Activated CD8-positive, alpha-beta memory T cell treated with anti-CD3 and anti-CD28 coated beads for 48 hours (primary cell): ENCODE measurements around the gene ZNF705A.
"Not testable (repeated sequence)": the region's sequence is repeated elsewhere in the genome, so short reads cannot be mapped to it uniquely, and the experiment has no call there.

Experiments used
- DNase-seq, 3 experiments: peaks; one replicate each; pipeline ENCODE4 v3.0.0-alpha.2; 2020; ENCODE audit warnings: low read depth in 2 of 3, low spot score in 2 of 3

Gene ZNF705A

DNA sequence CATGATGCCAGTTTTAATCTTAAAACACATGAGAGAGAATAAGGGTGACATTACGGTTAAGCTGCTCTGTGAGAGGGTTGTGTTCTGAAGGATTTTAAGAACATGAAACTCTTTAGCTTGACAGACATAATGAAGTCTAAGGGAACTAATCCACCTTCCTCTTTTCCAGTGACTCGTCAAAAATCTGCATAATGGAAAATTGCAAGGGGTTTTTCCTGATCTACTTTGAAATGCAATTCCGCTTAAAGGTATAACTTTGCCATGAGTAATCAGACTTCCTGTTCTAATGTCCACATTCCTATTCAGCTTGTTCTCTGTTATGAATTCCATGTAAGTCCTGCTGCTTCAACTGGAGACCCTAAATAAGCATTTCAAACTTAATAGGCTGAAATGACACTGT lies at the start of gene ZNF705A:
Gene ZNF705A, plus strand, starts transcription at position 171 of the 400 bp plus-strand sequence. CDS start 15,611 bp downstream, outside the sequence.
- DNase-seq: no peak

DNA sequence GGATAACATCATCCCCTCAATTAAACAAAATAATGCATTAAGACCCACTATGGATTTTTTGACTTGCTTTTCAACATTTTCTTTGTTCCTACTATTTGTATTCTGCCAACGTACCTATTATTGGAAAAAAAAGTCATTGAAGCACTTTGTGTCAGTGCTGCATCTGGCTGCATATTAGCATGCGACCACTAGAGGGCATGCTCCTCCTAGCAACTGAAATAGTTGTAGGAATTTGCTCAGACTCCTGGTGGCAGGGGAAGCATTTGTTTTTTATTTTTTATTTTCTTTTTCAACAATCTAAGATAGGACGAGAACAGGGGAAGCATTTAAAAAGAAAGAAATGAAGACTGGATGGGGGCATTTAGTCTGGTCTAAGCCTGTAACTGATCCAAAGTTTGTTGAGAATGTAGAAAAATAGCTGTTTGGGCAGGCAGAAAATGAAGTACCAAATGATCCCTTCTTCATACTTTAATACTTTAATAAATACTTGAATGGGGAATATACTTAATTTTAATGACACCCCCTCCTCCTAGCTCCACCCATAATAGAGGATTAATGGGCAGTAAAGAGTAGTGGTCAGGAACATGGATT lies 47.9 kb upstream of the ZNF705A start:
- peak; percentile 37 to 55 (median 46) for DNase-seq

DNA sequence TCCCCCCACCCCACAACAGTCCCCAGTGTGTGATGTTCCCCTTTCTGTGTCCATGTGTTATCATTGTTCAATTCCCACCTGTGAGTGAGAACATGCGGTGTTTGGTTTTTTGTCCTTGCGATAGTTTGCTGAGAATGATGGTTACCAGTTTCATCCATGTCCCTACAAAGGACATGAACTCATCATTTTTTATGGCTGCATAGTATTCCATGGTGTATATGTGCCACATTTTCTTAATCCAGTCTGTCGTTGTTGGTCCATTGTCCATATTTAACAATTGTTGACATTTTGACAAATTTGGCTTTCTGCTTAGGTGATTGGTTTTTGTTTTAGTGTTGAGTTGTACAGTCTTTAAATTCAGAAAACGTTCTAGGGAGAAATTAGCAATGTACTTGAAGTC lies 43.7 kb upstream of the ZNF705A start:
- not testable (repeated sequence) for DNase-seq

DNA sequence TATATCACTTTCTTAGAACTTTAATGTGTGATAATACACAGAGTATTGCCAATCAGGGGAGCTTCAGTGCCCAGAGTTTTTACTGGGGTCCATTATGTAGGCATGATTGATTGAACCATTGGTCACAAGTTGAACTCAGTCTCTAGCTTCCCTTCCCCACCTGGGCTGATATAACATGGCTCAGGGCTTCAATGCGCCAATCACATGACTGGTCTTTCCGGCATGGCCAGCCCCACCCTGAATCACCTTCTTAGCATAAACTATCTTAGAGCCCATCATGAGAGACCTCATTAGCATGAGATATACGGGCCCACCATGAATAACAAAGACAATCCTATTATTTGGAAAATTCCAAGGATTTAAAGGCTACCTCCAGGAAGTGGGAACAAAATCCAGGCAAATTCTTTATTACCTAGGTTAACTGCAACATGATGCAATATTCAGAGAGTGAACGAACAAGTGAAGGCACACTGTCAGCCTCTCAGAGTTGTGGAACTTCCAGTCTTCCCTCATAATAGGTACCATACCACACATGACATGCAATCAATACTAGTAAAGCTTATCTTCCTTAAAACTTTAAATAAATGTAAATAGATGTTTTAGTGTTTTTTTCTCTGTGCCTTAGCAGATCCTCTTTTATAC lies 36.6 kb upstream of the ZNF705A start:
- no peak for DNase-seq

DNA sequence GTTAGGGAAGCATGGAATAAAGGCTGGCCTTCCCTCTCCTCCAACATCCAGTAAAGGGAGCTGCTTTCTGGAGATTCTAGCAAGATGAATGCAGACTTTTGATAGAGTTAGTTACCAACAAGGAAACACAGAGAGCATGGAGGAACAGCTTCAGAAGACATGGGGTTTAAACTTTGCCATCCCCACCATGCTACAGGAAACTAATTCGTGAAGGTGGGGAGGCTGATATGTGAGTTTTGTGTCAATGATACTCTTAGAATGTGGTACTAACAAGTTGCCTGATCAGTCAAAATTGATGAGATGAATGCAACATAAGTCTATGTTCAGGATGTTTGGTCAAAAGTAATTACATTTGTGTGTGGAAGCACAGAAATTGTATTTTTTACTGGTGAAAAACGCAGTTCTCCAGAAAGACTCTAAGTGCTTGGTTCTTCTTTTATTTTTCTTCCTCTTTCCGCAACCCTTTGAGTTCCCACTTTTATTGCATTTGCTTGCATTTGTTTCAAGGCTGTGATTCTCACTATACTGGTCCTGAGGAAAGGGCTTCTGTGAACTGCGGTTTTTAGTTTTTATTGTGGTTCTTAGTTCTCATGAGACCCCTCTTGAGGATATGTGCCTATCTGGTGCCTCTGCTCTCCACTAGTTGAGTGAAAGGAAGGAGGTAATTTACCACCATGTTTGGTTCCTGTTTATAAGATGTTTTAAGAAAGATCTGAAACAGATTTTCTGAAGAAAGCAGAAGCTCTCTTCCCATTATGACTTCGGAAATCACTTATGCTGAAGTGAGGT lies 33.5 kb upstream of the ZNF705A start, which contains the start of gene CLEC4A:
Gene CLEC4A, plus strand, starts transcription at position 494 of the 789 bp plus-strand sequence. Its CDS starts 262 bp downstream, at position 756.
- no peak for DNase-seq

DNA sequence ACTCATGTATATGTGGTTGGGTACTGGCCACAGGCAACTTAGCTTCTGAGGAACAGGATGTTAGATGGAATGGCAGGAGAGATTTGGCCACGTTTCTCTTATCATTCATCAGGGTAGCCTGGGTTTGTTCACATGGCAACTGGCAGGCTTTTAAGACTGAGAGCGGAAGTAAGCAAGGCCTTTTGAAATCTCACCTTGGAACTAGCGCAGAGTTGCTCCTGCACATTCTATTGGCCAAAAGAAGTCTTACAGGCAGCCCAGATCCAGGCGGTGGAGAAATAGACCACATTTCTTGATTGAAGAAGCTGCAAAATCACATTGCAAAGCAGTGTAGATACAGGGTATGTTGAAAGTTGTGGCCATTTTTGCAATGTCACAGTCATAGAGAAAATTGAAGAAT lies 29.7 kb upstream of the ZNF705A start:
- DNase-seq: no peak

DNA sequence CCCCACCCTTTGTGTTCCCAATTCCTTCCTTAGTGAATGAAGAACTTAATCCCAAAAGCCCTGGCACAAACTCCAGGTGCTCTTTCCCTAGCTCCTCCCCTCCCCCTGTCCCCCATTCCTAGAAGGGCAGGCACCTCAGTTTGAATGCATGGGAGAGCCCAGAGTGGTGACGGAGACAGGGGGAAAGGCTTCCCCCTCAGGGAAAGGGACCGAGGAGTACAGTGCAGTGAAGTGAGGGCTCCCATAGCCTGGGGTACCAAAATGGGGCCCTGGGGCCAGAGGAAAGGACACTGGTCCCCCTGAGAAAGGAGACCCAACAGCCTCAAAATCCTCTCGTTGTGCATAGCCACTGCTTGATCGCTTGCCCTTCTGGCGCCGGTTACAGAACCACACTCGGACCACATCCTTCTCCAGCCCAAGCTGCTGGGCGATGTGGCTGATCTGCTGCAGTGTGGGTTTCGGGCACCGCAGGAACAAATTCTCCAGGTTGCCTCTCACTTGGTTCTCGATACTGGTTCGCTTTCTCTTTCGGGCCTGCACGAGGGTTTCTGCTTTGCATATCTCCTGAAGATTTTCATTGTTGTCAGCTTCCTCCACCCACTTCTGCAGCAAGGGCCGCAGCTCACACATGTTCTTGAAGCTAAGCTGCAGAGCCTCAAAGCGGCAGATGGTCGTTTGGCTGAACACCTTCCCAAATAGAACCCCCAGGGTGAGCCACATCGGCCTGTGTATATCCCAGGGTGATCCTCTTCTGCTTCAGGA lies 23.0 kb upstream of the ZNF705A start:
- not testable (repeated sequence) for DNase-seq

DNA sequence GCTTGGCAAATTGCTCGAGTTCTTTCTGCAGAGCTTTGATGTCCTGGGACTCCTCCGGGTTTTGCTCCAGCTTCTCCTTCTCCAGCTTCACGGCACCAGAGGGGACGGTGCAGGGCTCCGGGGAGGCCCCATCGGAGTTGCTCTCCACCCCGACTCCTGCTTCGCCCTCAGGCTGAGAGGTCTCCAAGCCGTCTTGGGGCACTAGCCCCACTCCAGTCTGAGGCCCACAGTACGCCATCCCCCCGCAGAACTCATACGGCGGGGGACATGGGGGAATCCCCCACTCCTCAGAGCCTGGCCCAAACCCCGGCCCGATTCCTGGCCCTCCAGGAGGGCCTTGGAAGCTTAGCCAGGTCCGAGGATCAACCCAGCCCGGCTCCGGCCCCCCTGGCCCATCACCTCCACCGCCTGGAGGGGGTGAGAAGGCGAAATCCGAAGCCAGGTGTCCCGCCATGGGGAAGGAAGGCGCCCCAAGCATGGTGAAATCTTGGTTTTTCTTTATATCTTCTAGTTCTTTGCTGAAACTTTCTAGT lies 22.4 kb upstream of the ZNF705A start:
- DNase-seq: not testable (repeated sequence)

DNA sequence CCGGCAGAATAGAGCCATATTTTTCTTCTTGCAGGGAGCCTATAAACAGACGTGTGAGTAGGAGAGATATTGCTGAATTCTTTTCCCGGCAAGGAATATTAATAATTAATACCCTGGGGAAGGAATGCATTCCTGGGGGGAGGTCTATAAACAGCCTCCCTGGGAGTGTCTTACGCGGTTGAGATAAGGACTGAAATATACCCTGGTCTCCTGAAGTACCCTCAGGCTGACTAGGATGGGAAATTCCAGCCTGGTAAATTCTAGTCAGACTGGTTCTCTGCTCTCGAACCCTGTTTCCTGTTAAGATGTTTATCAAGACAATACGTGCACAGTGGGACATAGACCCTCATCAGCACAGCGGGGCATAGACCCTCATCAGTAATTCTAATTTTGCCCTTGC lies 15.2 kb upstream of the ZNF705A start:
- DNase-seq: not testable (repeated sequence)

DNA sequence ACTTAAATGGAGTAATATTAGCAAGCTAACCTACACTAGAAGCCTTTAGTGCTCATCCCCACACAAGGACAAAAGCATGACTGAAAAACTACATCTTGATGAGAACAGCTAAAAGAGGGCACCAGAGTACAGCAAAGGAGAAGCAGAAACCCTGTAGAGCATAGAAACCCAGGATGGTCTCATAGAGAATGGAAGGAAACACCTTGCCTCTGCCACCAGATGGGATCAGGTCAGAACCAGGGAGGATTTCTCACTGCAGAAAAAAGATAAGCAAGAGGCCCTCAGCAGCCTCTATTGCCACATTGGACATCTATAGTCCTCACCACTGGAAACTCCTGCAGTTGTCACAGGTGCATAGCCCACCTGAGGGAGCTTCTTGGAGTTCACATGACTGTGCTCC lies 13.6 kb upstream of the ZNF705A start:
- DNase-seq: no peak

DNA sequence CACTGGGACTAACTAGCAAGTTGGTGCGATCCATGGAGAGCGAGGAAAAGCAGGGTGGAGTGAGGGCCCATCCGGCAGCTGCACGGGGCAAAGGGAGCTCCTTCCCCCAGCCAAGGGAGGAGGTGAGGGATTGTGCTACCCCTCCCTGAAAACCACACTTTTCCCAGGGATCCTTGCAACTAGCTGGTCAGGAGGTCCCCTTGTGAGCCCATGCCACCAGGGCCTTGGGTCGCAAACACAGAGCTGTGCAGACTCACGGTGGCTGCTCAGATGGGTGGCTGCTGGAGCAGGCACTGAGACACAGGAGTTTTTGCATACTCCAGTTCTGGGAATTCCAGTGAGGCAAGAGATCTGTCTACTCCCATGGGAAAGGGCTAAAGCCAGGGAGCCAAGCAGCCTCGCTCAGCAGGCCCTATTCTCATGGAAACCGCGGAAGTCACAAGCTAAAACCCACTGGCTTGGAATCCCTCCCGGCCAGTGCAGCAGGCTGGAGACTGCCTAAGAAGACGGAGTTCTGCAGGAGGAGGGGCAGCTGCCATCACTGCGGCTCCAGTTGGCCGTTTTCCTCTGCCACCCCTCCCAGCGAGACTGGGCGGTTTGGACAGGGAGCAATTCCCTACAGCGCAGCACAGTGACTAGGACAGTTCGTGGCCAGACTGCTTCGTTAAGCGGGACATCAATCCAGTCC lies 10.9 kb upstream of the ZNF705A start:
- no peak for DNase-seq

DNA sequence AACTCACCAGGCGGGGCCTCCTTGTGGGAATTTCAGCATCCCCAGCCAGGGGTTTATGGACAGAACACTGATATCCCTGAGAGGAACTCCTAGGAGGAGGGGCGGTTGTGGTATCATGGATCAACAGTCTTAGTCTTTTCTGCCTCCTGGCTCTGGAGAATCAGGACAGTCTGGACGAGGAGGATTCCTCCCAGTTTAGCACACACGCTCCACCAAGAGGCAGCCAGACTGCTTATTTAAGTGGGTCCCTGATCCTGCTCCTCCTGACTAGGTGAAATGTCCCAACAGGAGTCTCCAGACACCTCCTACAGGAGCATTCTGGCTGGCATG lies 10.4 kb upstream of the ZNF705A start:
- no peak for DNase-seq

DNA sequence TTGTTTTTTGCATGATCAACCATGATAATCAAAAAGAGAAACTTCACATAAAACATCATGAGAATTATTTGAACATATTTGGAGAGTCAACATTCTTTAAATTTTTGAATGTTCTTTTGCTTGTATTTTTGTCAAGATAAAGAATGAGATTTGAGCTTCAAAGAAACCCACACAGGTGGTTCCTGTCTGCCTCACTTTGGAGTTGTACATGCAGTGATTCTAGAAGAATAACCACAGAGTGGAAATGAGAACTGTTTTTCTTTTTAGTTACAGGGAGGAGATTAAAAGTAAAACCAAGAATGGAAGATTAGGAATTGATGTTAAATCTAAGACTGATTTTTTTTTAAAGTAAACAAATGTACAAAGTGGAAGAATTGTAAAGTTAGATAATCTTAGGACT lies 2.3 kb upstream of the ZNF705A start:
- DNase-seq: no peak

DNA sequence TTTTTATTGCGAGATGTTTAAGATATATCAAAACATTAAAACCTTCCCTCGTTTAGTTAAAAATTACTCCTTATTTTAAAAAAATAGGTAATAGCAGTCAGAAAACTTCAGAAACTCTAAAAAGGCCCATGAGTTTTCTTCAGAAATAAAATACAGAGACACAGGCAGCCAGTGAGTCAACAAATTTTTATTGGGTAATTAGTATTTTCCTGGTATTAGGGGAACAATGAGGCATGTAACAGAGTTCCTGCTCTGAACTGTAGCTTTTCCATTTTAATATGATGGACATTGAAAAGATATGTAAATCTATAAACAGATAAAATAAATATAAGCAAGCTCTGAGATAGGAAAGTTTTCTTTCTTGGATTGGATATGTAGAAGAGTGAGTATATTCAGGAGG lies 399 bp upstream of the ZNF705A start:
- no peak for DNase-seq

DNA sequence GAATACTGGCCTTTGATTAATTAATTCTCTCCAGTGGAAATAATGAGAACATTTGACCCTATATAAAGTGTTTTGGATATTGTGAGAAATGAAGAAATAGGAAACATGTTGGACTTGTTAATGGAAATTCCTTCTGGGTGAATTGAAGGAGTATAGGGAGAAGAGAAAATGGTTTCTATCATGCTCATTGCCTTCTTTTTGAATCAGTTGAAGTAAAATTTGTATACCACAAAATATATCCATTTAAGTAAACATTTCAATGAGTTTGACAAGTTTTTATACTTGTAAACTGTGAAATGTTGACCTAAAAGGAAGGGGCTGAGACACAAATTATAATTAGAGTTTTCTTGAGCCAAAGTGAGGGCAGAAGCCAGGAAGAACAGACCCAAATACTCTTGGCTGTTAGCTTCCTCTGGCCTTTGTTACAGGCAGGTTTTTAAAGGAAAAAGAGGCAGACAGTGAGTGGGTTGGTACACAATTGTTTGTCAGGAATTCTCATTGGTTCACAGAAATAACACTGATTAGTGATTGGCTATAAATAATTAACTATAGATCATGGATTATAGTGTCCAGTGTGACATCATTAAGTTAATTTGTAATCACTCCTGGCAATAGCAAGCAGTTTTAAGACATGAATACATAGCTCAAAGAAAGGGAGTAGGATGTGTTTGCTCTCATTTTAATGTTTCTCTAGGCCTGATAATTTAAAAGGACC lies 826 bp downstream of the ZNF705A start:
- no peak for DNase-seq

DNA sequence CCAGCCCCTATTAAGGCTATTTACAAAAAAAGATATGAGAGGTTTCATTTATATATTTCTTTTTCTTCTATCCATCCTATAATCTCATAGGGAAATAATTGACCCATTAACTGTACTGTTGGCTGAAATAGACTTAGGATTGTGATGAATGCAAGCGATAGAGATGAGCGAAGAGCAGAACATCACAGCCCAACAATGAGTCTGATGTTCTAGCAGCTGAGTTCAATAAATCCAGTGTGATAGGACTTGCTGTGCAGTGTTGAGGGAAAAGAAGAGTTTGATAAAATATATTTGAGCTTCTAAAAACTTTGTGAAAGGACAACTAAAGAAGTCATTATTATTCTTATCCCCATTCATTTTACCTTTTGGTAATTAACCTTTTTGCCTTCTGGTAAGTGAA lies 16.1 kb downstream of the ZNF705A start:
- DNase-seq: not testable (repeated sequence)

DNA sequence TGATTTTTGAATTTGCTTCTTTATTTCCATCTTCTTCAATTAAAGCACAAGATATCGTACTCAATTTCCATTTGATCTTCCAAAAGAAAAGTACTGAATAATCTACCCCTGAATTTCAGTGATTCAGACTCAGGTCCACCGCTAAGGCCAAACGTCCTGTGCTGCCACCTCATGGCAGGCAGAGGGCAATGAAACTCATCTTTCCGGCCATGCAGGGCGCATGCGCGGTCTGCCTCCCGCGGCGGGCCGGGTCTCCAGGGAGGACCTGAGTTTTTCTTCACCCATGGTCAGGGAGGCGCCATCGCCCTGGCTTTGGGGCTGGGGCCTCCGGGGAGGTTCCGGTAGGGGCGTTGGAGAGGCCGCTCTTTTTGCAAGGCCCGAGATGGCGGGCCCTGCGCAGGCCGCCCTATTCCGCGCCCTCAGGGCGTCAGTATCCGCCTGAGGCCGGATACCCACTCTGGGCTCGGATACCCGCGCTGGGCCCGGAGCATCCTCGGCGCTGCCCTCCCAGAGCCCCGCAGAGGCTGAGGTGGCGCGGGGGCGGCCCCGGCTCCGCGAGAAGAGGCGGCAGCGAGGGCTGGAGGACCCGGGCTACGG lies 23.3 kb downstream of the ZNF705A start:
- peak; percentile 35 to 69 (median 62) for DNase-seq

DNA sequence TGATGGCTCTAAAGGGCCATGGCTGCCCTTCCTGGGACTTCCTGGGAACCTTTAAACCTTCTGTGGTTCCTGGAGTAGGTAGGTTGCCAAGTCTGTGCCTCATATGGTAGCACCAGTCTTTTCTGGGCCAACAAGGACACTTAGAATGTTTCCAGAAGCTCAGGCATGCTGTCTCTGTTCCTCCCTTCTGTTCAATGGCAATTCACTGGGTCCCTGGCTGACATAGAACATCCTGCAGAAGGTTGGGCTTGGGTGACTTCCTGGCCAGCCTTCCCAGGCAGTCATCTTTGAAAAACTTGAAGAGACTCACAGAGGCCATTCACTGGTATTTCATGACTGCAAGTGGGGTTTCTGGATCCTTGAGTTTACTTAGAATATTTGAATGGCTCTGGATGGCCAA lies 24.5 kb downstream of the ZNF705A start:
- not testable (repeated sequence) for DNase-seq

DNA sequence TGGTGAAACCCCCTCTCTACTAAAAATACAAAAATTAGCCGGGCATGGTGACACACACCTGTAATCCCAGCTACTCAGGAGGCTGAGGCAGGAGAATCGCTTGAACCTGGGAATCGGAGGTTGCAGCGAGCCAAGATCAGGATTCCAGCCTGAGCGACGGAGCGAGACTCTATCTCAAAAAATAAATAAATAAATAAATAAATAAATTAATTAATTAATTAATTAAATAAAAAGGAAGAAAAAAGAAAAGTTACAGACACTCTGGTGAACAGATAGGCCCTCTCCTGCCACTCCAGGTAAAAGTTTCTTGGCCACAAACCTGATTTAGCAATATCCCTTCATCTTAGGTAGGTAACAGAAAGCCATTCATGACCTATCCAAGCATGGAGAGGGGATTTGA lies 26.1 kb downstream of the ZNF705A start:
- not testable (repeated sequence) for DNase-seq

DNA sequence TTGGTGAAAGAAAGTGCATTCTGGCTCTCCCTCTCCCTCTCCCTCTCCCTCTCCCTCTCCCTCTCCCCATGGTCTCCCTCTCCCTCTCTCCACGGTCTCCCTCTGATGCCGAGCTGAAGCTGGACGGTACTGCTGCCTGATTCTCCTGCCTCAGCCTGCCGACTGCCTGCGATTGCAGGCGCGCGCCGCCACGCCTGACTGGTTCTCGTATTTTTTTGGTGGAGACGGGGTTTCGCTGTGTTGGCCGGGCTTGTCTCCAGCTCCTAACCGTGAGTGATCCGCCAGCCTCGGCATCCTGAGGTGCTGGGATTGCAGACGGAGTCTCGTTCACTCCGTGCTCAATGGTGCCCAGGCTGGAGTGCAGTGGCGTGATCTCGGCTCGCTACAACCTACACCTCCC lies 26.5 kb downstream of the ZNF705A start:
- not testable (repeated sequence) for DNase-seq
